NCI-H446 (cell line): ENCODE data around the gene USH2A.
A peak's percentile ranks its signal among the peaks of the same experiment; 100 is the strongest.

Experiments
- DNase-seq, 2 experiments: peaks; one replicate each; lab custom pipeline; 2025; lab: John Stamatoyannopoulos, UW

Gene USH2A

DNA sequence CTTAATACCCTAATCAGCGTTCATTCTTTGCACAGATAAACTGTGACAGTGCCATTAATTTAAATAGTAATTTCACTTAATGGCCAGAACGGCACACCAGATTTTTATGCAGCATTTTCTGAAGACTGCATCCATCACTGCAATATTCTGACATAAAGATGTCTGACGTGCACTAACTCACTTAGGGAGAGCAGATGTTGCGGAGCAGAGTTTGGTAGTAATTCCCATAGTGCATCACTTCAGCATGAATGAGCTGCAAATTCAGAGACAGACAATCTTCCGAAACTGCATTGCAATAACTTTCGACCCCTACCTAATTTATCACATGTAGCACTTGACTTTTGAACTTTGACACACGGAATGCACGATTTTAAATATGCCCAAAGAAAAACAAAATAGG is 630.8 kb downstream of the USH2A start:
- DNase-seq, result no peak

DNA sequence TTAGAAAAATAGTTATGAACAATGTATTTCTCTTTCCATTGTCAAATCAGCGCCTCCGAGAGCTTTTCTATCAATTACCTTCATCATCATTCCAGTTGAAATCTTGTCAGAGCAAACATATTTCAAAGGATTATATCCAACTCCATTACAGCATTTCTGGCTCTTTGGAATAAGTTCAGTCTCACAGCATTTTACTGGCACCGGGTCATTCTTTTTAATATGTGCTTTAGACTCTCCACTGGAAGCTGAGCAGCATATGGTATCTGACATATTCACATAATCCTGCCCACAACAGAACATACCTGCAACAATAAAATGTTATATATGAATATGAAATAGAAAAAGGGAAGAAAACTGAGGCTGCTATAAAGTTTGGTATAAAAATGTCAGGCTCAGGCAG is 633.3 kb downstream of the USH2A start:
- no peak for DNase-seq

DNA sequence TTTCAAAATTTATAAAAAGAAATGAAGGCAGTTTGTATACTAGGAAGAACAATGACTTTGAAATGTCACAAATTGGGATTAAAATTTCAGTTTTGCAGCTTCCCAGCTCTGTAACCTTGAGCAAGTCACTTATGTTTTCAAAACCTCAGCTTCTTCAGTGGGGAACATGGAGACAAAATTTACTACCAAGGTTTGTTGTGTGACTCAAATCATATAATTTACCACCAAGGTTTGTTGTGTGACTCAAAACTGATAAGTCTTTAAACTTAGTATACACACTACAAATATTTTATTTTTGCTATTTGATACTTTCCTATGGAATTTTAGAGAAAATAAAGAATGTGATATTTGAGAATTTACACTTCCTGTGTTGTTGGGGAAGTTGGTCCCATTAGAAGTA is 636.3 kb downstream of the USH2A start:
- no peak for DNase-seq

DNA sequence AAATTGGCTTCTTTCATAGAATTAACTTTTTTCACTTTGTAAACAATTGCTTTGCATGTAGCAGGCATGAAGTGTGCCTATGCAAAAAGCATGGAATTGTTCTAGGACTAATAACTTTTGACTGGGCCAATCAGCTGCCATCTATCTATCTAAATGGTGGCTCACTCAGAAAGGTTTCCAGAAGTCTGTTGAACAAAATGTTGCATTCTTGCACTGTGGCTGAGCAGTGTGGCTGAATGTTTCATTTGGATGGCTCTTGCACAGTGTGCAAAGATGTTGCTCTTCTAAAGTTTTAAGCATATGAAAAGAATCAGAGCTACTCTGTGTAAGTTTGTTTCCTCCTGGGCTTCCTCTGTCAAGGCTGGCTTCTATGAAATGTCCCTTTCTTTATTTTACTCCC is 642.6 kb downstream of the USH2A start:
- no peak for DNase-seq

DNA sequence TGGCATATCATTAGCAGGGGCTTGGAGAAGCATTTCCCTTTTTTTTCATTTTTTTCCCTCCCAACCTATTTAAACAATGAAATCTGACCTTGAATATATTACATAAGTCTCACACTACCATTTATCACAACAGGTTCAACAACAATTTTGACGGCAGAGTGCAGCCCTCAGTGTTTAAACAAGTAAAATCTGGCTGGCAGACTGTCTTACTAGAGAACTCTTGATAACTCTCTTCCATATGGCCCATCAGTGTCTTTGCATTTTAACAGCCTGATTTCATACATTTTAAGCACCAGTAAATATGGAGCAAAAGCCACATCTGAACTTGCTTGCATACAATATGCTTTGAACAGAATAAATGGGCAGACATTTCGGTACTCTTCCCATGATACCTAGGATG is 643.1 kb downstream of the USH2A start:
- DNase-seq, result peak in 1 of 2 experiments; percentile 8

DNA sequence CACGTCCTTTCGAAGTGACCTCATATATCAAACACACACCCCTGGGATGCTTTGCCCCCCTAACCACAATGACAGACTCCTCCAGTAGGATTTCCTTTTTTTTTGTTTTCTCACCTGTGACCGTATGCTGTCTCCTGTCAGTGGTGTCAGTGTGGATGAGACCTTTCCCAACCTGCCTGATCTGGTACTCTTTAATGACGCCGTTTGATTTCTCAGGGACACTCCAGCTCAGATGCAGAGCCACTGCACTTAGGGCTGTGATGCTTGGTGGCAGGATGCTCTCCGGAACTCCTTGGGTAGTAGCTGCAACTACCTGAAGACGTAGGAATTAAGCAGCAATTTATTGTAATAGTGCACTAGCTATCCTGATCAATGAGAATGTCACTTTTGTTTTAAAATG is 643.5 kb downstream of the USH2A start:
- no peak for DNase-seq

DNA sequence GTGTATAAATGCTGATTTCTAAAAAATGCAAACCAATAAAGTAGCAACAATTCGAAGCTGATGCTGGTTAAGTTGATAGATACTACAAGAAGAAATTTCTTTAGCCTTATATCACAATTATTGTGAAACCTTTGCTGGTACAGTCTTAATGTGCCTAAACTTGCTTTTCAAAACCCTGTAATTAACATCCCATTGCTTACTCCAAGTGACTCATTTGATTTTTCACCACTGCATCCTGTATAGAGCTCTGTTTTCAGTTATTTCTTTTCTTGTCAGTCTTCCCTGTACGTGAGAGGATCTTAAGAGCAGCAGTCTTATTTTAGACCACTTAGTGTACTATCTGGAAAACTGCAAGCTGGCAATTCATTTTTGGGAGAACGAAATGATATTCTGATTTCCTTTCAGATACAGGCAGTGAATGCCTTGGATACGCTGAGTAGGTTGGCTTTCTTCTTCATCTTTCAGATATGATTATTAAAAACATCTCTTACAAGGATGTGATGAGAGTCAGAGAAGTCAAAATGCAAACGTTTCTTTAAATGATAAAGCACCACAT is 645.8 kb downstream of the USH2A start:
- no peak for DNase-seq

DNA sequence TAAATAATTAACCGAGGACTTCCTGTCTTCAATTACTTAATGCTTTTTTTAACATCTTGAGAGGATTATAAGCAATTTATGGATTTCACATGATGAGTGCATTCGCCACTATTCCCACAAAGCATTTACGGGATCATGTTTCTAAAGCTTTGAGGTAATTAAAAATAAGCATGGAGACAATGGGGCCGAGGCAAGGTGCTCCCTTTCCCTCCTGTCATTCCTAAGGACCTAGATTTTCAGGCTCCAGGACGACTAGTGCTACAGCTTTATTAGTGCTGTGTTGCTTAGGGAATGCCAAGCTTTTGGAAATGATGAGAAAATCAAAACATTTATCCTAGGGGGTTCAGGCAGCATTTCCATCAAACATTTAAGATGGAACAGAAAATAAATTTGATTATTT is 646.9 kb downstream of the USH2A start:
- DNase-seq, result no peak

DNA sequence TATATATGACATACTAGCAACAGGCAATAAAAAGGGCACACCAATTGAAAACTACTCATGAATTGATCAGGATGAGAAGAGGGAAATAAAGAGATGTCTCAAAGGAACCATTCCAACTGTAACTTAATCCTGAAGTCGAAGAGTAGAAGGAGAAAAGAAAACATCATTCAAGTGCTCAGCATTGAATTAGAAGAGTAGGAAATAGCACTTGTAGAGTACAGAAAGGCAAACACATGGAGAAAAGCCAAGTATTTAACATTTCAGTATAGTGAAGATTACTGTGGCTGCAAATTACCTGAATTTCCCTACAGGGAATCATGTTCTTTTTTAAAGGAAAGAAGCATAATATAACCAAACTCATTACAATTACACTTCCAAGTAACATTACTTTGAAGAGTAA is 651.1 kb downstream of the USH2A start:
- DNase-seq, result no peak

DNA sequence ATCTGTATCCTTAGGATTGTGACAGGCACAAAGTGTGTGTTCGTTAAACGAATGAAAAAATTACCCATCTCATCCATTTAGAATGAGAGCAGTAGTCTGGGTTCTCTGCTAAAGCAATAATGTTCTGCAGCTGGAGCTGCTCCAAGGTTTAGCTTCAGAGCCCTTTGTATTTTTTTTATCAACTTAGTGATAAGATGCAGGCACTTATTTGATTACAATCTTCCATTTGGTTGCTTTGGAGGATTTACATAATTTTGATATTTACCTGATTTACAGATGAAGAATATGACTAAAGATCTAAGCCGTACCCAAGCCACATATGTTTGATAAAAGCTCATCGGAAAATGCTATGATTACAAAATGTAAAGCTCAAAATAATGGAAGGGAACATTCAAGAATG is 654.9 kb downstream of the USH2A start:
- DNase-seq, result no peak

DNA sequence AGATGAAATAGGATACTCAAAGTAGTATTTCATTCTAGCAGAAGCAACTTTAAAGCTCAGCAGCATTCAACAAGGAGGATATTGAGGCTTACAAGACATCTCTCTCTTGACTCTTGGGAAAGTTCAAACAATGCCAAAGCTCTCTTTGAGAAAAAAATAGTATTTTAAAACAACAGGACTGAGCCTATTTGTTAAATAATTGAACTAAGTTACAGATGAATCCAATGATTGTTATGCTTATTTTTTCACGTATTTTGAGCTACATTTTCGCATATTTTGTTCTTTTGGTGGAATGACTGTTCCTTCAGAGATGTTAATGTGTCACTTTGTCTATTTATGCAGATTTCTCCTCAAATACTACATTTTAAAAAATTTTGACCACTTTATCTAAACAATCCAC is 655.5 kb downstream of the USH2A start:
- DNase-seq, result no peak

DNA sequence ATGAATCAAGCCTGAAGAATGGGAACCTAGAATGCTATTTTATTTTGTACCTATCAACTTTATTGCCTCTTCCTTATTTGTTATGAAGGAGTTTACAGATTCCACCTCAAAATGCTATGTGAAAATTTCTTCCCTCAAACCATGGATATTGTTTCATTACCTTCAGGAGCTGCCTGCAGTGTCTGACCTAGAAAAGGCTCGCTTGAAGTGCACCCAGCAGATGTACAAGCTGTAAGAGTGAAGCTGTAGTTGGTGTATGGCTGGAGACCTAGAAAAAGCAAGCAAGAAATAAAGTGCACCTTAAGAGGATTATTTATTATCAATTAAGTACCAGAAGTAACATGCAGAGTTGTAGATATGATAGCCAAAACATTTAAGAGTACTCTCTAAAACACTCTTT is 656.7 kb downstream of the USH2A start:
- DNase-seq, result no peak

DNA sequence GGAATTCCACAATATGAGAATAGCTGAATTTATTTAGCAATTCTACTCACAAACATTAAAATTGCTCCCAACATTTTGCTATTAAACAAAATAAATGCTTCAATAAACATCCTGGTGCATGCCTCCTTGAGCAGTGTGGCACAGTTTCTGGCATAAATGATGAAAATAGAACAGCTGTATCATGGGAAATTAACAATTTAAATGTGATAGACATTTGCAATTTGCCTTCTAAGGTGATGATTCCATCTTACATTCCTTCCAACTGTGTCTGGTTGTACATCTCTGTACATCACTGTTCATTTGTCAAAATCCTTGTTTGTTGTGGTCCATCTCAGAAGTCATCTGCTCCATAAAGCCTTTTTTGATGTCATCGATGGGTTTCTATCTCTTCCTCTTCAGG is 657.4 kb downstream of the USH2A start:
- no peak for DNase-seq

DNA sequence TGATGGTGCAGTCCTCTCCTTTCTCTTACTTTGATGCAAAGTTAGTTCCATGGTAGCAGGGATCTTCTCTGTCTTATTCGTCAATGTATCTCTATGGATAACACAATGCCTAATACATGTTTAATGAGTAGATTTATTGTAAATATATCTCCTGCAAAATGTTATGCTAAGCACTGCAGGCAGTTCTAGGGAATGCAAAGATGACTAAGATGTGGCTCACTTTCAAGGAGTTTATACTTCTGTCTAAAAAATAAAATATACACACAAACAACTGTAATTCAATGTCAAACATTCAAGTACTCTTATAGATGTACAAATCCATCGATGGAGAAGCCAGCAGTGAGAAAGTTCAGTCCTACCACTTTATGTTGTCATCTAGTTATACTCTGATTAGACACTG is 661.8 kb downstream of the USH2A start:
- no peak for DNase-seq

DNA sequence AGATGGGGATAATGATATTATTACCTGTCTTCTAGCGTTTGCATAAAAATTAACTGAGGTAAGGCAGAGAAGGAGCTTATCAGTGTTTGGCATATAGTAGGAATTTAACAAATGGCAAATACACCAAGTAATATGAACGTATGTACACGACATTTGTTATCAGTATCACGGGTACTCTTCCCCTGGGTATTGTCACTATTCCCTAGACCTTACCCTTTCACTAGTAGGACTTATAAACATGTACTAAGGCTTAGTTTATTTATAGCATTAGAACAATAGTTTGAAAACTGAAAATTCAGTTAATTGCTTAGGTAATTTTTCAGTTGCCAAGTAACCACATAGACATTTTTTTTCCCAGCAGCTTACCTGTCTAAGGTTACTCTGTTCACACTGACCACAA is 669.1 kb downstream of the USH2A start:
- no peak for DNase-seq

DNA sequence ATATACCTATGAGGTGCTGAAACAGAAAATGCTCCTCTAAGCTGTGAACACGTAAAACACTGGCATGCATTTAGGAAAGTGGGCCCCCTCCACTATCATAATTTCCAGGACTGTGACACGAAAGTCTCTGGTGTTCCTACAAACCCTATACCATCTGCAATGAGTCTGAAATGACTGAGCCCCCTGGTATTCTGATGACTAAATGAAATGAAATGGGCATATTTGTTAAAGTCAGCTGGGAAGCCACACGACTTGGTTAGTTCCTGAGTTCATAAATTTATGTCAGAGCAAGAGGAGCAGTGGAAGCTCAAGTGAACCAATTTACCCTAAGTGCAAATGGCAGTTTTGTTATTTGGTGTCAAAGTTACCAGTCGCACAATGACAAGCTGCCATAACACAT is 673.8 kb downstream of the USH2A start:
- DNase-seq, result no peak

DNA sequence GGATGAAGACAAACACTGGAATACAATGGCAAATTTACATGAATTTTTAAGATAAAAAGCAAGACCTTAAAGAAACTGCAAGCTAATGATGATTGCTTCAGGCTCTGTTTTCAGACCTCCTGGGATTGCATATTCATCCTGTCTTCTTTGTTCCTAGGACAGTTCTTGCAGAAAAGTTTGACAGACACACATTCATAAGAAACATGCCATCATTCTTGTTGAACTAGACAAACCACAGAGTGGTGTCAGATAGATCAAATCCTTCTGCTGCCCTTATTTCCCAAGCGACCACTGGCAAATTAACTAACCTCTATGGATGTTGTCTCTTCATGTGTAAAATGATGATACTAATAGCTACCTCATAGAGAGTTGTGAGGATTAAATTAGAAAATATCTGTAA is 674.8 kb downstream of the USH2A start:
- no peak for DNase-seq

DNA sequence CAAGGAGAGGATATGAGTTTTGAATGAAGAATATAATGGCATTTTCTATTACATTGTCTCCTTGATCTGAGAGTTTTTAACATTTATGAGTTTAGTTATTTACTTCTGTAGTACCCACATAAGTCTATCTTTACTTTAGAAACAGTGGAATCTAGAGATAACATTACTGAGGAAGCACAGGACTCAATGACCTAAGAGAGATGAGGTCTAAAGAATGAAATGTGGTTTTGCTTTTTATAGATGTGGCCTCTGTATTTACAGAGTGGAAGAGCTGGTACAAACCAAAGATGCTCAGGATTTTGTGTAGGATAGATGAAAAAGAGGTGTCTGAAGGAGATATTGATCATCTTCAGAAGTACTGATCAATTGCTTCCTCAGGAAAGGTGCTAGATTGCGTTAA is 678.8 kb downstream of the USH2A start:
- no peak for DNase-seq

DNA sequence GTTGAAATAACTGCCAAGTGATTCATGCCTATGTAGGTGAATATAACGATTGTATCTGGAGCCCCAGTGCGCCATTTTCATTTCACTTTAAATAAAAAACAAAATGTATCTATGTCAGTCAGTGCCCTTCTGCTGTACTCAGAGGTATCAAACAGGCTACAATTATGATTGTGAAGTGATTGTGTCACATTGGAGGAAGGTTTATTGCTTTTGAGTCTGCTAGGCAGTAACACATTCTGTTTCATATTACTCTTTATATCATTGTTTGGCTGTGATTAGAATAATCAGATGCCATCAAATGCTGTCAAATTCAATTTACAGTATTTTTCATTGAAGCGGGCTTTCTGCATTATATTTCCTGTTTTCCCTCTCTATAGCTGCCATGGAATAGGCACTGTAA is 684.2 kb downstream of the USH2A start:
- no peak for DNase-seq

DNA sequence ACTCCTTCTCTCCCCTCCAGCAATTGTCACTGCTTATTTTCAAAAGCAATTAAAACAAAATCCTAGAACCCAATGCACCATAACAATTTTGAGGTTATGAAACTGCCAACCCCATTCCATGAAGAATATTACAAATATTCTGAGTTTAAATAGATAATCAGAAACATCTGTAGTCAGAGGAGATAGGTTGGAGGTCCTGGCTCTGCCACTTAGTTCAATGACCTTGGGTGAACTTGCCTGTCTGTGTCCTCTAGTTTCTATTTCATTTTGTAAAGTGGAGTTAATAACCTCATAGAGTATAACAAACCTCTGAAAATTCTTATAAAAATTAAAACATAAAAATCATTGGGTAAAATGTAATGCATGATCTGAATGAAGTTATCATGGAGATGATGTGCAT is 691.5 kb downstream of the USH2A start:
- no peak for DNase-seq

DNA sequence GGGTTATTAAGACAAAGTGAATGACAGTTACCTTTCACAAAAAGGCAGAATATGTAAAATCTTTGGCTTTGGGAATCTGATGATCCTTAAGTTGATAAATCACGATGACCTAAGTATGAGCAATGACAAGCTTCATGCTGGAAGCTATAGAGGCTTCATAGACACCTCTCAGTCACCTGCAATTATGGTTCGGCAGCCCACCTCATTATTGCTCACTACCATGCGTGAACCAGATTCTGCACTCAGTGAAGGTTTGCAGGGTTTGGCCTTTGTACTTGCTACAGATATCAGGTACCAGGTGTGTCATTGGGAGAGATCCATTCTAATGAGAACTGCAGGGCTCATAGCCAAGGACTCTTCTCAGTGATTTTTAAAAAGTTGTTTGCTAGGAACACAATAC is 692.6 kb downstream of the USH2A start:
- DNase-seq, result no peak

DNA sequence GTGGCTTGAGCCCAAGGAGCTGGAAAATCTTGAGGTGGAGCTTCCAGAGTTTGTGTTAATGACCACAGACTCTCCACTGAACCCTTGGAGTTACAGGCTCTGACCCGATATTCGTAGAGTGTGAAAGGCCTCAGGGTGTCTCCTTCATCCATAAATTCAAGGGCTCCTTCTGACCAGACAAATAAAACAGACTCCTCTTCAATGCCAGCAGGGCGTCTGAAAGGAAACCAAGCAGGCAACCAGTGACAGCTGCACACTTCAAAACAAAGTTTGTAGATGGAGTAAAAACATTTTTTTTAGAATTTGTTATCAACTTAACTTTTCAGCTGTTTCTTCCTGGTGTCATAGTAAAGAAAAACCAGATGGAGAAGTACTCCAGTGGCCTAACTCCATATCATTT is 695.1 kb downstream of the USH2A start:
- no peak for DNase-seq

DNA sequence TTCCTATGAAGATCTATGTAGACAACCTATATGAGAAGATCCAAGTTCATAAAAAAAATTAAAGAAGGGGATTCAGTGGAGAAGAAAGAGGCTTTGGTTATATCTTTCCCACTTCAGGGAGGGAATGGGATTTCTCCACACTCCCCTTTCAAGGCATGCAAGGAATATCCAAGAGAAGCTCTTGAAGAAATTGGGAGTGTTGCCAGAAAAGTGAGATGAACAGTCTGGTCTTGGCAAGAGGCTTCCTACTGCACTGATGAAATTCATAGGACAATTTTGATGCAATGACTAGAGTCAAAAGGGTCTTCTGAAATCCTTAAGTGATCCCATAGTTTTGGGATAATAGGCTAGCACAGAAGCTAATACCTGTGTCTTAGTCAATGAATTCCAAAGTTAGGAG is 703.1 kb downstream of the USH2A start:
- peak in 1 of 2 experiments; percentile 67 for DNase-seq

DNA sequence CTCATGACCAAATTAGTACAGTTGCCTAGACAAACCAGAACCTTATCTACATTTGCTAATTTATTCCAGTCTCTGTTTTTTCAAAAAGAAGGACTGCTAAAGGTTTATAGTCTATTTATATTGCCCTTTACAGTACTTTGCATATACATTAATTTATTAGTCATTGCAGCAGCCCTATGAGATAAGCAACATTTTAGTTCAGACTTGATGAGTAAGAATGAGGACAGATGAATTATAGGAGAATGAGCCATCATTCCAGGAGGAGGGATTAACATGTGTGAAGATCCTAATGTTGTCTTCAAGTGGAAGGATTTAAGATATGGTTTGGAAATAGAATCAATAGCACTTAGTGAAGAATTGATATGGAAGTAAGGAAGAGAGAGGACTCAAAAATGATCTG is 703.7 kb downstream of the USH2A start:
- no peak for DNase-seq
